GM12891 (cell line): Measurements from ENCODE around the gene EMC10.

Experiments
- PAX5 ChIP-seq: IDR thresholded peaks from 2 replicates; pipeline ENCODE4 v1.6.1; 2011; ENCODE audit warnings: low read length, moderate library complexity, mild to moderate bottlenecking; ENCODE audit not compliant: insufficient read depth, severe bottlenecking
- POLR2A ChIP-seq: IDR thresholded peaks from 2 replicates; pipeline ENCODE4 v1.6.1; 2011; ENCODE audit warnings: low read depth, low read length, control low read depth
- POLR2AphosphoS5 ChIP-seq: IDR thresholded peaks from 2 replicates; pipeline ENCODE4 v1.6.1; 2011; ENCODE audit warnings: low read depth, low read length, control low read depth
- SPI1 ChIP-seq: IDR thresholded peaks from 2 replicates; pipeline ENCODE4 v1.6.1; 2011; ENCODE audit warnings: low read depth, low read length, control low read depth

DNA sequence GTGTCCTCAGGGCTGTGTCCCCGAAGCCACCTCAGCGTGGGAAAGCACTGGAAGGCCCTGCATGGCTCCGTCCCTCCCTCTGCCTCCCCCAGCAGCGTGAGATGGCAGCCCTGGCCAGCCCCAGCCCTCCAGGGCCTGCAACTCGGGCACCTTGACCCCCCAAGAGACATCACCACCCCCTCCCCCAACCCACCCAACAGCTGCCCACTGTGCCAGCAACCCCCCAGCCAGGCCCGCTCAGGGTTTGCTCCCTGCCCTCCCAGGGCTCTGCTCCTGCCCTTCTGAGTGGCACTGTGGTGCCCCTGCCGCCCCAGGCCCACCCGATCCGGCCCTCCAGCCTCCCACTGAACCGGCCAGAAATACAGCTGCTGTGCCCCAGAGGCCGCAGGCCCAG lies 38.9 kb downstream of the EMC10 start:
- TF ChIP-seq POLR2A (no peak), PAX5 (no peak), POLR2AphosphoS5 (no peak), SPI1 (no peak)
